SH-SY5Y (cell line): Measurements from ENCODE around the gene PRKG1.

Experiments
- GATA2 ChIP-seq: IDR thresholded peaks from 2 replicates; pipeline ENCODE4 v1.6.1; 2011; ENCODE audit warnings: mild to moderate bottlenecking, low read depth, low read length
- GATA3 ChIP-seq: IDR thresholded peaks from 2 replicates; pipeline ENCODE4 v1.6.1; 2011; ENCODE audit warnings: low read depth, mild to moderate bottlenecking, low read length, moderate library complexity

GRCh38 chr10:51918884-51919325, 844.6 kb downstream of the PRKG1 start:
- TF ChIP-seq GATA2 (no peak), GATA3 (no peak)
